ENCODE results near the gene CTNNA2.

The CTNNA2 gene

GRCh38 chr2:80053522-80054345 lies 540.9 kb downstream of the CTNNA2 start:
- TF ChIP-seq GATA2 (IDR thresholded peaks at IDR 0.05; ENCODE audit: low read depth, low read length), result no peak
- TF ChIP-seq GATA3 (IDR thresholded peaks at IDR 0.05; ENCODE audit: low read depth, low read length), result no peak

DNA sequence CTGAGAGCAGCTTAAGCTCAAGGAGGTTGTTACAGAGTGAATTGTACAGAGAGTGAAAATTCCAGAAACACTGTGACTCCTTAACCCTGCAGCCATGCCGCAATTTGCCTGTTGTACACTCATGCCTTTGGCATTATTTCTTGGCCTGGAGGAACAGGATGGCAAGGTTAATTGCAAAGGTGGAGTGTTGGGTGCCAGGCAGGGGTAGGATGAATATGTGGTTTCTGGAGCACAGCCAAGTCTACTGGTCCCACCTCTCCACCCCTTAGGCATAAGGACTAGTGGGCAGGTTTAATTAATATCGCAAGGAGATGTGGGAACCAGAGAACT lies 541.5 kb downstream of the CTNNA2 start:
- no peak for TF ChIP-seq GATA2 (IDR thresholded peaks at IDR 0.05; ENCODE audit: low read depth, low read length)
- TF ChIP-seq GATA3 (IDR thresholded peaks at IDR 0.05; ENCODE audit: low read depth, low read length), result no peak

DNA sequence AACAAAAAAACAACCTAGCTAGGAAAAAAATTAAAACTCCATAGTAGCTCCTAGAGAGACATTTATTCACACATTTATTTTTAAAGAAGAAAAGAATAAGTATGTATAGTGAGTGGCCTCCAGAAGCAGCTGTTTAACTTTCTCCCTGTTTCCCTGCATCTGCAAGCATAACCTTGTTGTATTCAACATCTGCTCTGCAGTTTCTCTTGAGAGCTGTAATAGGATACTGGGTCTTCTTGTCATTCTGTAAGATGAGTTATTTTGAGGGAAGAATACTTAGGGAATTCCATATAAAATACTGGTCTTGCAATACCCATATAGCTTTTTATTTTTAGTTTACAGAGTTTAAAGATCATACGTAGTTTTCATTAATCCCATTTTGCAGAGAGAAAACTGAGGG lies 545.1 kb downstream of the CTNNA2 start:
- TF ChIP-seq GATA2 (IDR thresholded peaks at IDR 0.05; ENCODE audit: low read depth, low read length) (no peak), GATA3 (IDR thresholded peaks at IDR 0.05; ENCODE audit: low read depth, low read length) (no peak)

- TF ChIP-seq GATA3 (IDR thresholded peaks at IDR 0.05; ENCODE audit: low read depth, low read length), result no peak
- no peak for TF ChIP-seq GATA2 (IDR thresholded peaks at IDR 0.05; ENCODE audit: low read depth, low read length)
These were observed 545.7 kb downstream of the CTNNA2 start for GRCh38 chr2:80058562-80058961.

GRCh38 chr2:80059447-80059846 lies 546.6 kb downstream of the CTNNA2 start:
- TF ChIP-seq GATA2 (IDR thresholded peaks at IDR 0.05; ENCODE audit: low read depth, low read length), result no peak
- no peak for TF ChIP-seq GATA3 (IDR thresholded peaks at IDR 0.05; ENCODE audit: low read depth, low read length)

DNA sequence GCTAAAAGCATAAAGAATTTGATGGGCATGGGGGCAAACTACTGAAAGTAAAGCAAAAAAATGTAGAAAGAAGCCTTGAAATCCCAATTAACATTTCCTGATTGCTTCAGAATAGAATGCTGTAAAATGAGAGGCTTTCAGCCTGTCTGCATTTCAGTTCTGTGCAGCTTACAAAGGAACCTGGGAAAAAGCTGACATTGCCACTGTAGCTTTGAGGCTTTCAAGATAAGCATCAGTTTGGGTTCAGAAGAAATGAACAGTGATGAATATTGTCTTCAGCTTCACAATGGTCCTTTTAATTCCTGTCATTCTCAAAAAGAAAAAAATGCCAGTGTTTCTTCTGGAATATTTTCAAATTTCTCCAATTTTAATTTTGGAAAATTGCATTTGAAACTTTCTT lies 549.0 kb downstream of the CTNNA2 start:
- TF ChIP-seq GATA2 (IDR thresholded peaks at IDR 0.05; ENCODE audit: low read depth, low read length) (peak; percentile 51; the same call in 1 of the 2 replicates), GATA3 (IDR thresholded peaks at IDR 0.05; ENCODE audit: low read depth, low read length) (no peak)

GRCh38 chr2:80062298-80062697 lies 549.4 kb downstream of the CTNNA2 start:
- TF ChIP-seq GATA3 (IDR thresholded peaks at IDR 0.05; ENCODE audit: low read depth, low read length) (no peak), GATA2 (IDR thresholded peaks at IDR 0.05; ENCODE audit: low read depth, low read length) (no peak)

DNA sequence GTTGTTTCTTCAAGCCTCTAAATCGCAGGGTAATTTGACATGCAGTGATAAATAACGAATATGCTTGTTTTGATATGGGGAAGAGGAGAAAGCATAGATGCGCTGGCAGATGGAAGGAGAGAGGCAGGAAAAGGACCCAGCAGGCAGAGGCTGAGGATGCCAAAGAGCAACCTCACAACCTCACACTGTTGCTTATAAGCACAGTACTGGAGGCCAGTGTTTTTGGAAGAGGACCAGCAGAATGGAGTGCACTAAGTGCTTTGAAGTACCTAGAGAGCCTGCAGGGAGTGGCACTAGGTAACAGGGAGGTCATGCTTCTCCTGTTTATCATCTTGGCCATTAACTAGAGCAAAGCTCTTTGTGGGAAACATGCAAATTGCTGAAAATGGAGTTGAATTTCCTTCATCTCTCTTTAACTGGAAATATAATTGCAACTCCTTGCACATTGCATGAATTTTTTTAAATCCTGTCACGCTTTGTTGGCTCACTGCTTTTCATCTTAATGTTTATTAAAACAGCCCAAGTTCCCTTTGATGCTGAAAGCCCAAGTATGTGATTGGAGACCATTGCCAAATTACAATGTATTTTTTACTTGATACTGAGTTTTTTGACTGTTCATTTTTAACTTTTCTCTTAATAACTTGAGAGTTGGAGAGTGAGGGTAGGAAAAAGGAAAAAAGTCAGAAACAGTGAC lies 555.3 kb downstream of the CTNNA2 start:
- TF ChIP-seq GATA2 (IDR thresholded peaks at IDR 0.05; ENCODE audit: low read depth, low read length) (no peak), GATA3 (IDR thresholded peaks at IDR 0.05; ENCODE audit: low read depth, low read length) (no peak)

- no peak for TF ChIP-seq GATA3 (IDR thresholded peaks at IDR 0.05; ENCODE audit: low read depth, low read length)
- TF ChIP-seq GATA2 (IDR thresholded peaks at IDR 0.05; ENCODE audit: low read depth, low read length), result no peak
These were observed 557.7 kb downstream of the CTNNA2 start for GRCh38 chr2:80070587-80070986.

GRCh38 chr2:80071941-80072340 lies 559.1 kb downstream of the CTNNA2 start:
- TF ChIP-seq GATA2 (IDR thresholded peaks at IDR 0.05; ENCODE audit: low read depth, low read length), result no peak
- no peak for TF ChIP-seq GATA3 (IDR thresholded peaks at IDR 0.05; ENCODE audit: low read depth, low read length)

GRCh38 chr2:80073134-80073561 lies 560.3 kb downstream of the CTNNA2 start:
- TF ChIP-seq GATA2 (IDR thresholded peaks at IDR 0.05; ENCODE audit: low read depth, low read length) (peak; percentile 65), GATA3 (IDR thresholded peaks at IDR 0.05; ENCODE audit: low read depth, low read length) (no peak)

DNA sequence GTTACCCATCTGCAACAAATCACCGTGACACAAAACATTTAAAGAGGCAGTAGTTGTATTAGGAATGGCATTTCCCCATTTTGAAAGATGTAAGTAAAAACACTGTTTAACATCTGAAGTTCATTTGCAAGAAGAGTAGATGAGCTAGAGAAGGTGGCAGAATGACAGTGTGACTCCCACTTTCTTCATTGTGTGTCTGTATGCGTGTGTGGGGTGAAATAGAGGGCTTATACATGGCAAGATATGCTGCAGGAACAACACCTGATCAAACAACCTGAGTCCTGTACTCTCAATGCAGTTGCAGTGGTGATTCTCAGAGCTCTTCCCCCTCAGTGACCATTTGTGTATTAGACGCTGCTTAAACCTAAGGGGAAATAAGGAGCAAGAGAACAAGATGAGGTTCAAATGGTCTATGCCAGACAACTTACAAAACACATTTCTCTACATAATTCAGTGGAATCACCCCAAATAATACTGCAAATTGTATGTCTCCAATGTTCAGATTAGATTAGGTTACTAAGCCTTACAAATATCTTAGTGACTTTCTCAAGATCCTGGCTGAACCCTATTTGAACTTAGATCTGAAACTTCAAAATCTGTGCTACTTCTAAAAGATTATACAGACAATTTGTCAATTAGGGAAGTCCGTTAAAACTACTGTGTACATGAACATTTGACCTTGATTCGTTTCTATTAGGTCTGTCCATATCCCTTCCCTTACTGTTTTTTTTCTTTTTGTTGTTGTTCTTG lies 561.6 kb downstream of the CTNNA2 start:
- TF ChIP-seq GATA3 (IDR thresholded peaks at IDR 0.05; ENCODE audit: low read depth, low read length) (no peak), GATA2 (IDR thresholded peaks at IDR 0.05; ENCODE audit: low read depth, low read length) (no peak)

GRCh38 chr2:80075719-80076118 lies 562.9 kb downstream of the CTNNA2 start:
- no peak for TF ChIP-seq GATA3 (IDR thresholded peaks at IDR 0.05; ENCODE audit: low read depth, low read length)
- TF ChIP-seq GATA2 (IDR thresholded peaks at IDR 0.05; ENCODE audit: low read depth, low read length), result no peak

GRCh38 chr2:80078290-80079036 lies 565.6 kb downstream of the CTNNA2 start:
- TF ChIP-seq GATA3 (IDR thresholded peaks at IDR 0.05; ENCODE audit: low read depth, low read length), result no peak
- TF ChIP-seq GATA2 (IDR thresholded peaks at IDR 0.05; ENCODE audit: low read depth, low read length), result no peak

All from SH-SY5Y (cell line).